Epithelial cell of proximal tubule (primary cell): ENCODE results near the gene SMIM33. TPM values are rescaled to one million over a fixed set of nuclear protein-coding genes. Genes with fewer than 3 reads are reported as not detected.
"Not testable (repeated sequence)": the region's sequence is repeated elsewhere in the genome, so short reads cannot be mapped to it uniquely, and the experiment has no call there.

Experiments used
- DNase-seq: peaks from one replicate; pipeline ENCODE4 v3.0.0-alpha.2; 2011; ENCODE audit warnings: low read depth
- H3K4me3 ChIP-seq: 2 replicates; pipeline ENCODE4 v1.5.1; 2011; ENCODE audit warnings: low read depth, mild to moderate bottlenecking, low read length
- CTCF ChIP-seq: conservative IDR thresholded peaks from 2 replicates; pipeline ENCODE4 v1.5.1; 2012; ENCODE audit warnings: low read depth, mild to moderate bottlenecking, low read length
- total RNA-seq: library from RNA; depleted of rRNA; stranded (reverse); fragments of >200 nt; gene quantifications from 2 replicates; pipeline ENCODE4 v1.2.3, GENCODE V29; 2015

Gene SMIM33
- total RNA-seq, 1 donor from 2014 or later = not detected

GRCh38 chr5:139435676-139436075, 35.1 kb upstream of the SMIM33 start:
- no peak overlapping the region for H3K4me3 ChIP-seq
- no peak for TF ChIP-seq CTCF
- DNase-seq = no peak

- no peak for DNase-seq
- peak overlapping the region; percentile 98 for H3K4me3 ChIP-seq
- TF ChIP-seq CTCF = no peak
These were observed 32.1 kb upstream of the SMIM33 start for GRCh38 chr5:139438707-139439012.

GRCh38 chr5:139439013-139439903, 31.5 kb upstream of the SMIM33 start, which contains the start of gene DNAJC18:
Gene DNAJC18, minus strand, starts transcription at chr5:139439525. Its CDS starts 80 bp downstream, at chr5:139439445.
- TF ChIP-seq CTCF = no peak
- peak; percentile 18 for DNase-seq
- H3K4me3 ChIP-seq = peak within 1 kb of the TSS; percentile 98

GRCh38 chr5:139440416-139440815, 30.4 kb upstream of the SMIM33 start:
- not testable (repeated sequence) for DNase-seq, H3K4me3 ChIP-seq

- H3K4me3 ChIP-seq = no peak overlapping the region
- DNase-seq = no peak
- no peak for TF ChIP-seq CTCF
These were observed 26.9 kb upstream of the SMIM33 start for GRCh38 chr5:139443831-139444453.

GRCh38 chr5:139445325-139446170, 25.3 kb upstream of the SMIM33 start:
- no peak overlapping the region for H3K4me3 ChIP-seq
- no peak for TF ChIP-seq CTCF
- DNase-seq = no peak
